ENCODE data around the gene C2CD4B. TPM values are rescaled to one million over a fixed set of nuclear protein-coding genes. Genes with fewer than 3 reads are reported as not detected.
A peak's percentile ranks its signal among the peaks of the same experiment; 100 is the strongest.

Gene C2CD4B
- total RNA-seq, 1 experiment from 2014 or later = 0.50 TPM

- Histone ChIP-seq H3K9me3 (peaks cover 40% of the 10 kb centered on the region), H3K27me3 (replicated peaks; ENCODE audit: control insufficient read depth, insufficient read depth, low read length) (no peaks in the 10 kb centered on the region), H3K36me3 (ENCODE audit: control insufficient read depth, insufficient read depth, low read length) (no peaks in the 10 kb centered on the region), H3K4me3 (ENCODE audit: low read depth, low read length) (no peak overlapping the region), H3K4me1 (peaks cover 32% of the 10 kb centered on the region)
- intact Hi-C loops (cut with micrococcal nuclease; ENCODE audit: unreplicated experiment) = no loop called here
- Mint-ChIP-seq H3K9me3 (ENCODE audit: unreplicated experiment) (peaks cover 39% of the 10 kb centered on the region), H3K27me3 (ENCODE audit: insufficient read depth, unreplicated experiment) (no peaks in the 10 kb centered on the region), H3K4me3 (ENCODE audit: unreplicated experiment) (peak overlapping the region; percentile 47), H3K4me1 (ENCODE audit: low read depth, unreplicated experiment) (peaks cover 20% of the 10 kb centered on the region), H3K36me3 (ENCODE audit: insufficient read depth, unreplicated experiment) (peaks cover 11% of the 10 kb centered on the region), H3K27ac (ENCODE audit: unreplicated experiment) (peak overlapping the region; percentile 87)
- POLR2A ChIA-PET = interaction anchor here (1.3 kb wide), 1 partner anchor 45 kb away, joined by 3 read pairs; the partner anchor contains the start of gene C2CD4B
- TF ChIP-seq CTCF (IDR thresholded peaks at IDR 0.05; ENCODE audit: insufficient read depth in 1 of 2, low read depth in 1 of 2, low read length in 1 of 2, severe bottlenecking in 1 of 2, unreplicated experiment in 1 of 2) = no peak
- TSS peak; percentile 38 for BruUV-seq (replicated peaks)
- peak; percentile 59 to 62 for DNase-seq
- CTCF ChIA-PET = no interaction called here
Measured at GRCh38 chr15:62209821-62210220, 44.7 kb upstream of the C2CD4B start.

- TSS peak; percentile 83 for BruUV-seq (replicated peaks)
- H3K4me3 Mint-ChIP-seq (ENCODE audit: unreplicated experiment) = peak overlapping the region; percentile 47
- H3K4me3 ChIP-seq (ENCODE audit: low read depth, low read length) = no peak overlapping the region
- H3K9me3 Mint-ChIP-seq (ENCODE audit: unreplicated experiment) = peaks cover 39% of the 10 kb centered on the region
- TF ChIP-seq CTCF (IDR thresholded peaks at IDR 0.05; ENCODE audit: insufficient read depth in 1 of 2, low read depth in 1 of 2, low read length in 1 of 2, severe bottlenecking in 1 of 2, unreplicated experiment in 1 of 2) = no peak
- no peaks in the 10 kb centered on the region for H3K27me3 Mint-ChIP-seq (ENCODE audit: insufficient read depth, unreplicated experiment)
- peaks cover 11% of the 10 kb centered on the region for H3K36me3 Mint-ChIP-seq (ENCODE audit: insufficient read depth, unreplicated experiment)
- peak in 1 of 2 experiments; percentile 25 for DNase-seq
- intact Hi-C loops (cut with micrococcal nuclease; ENCODE audit: unreplicated experiment) = no loop called here
- peaks cover 20% of the 10 kb centered on the region for H3K4me1 Mint-ChIP-seq (ENCODE audit: low read depth, unreplicated experiment)
- H3K36me3 ChIP-seq (ENCODE audit: control insufficient read depth, insufficient read depth, low read length) = no peaks in the 10 kb centered on the region
- H3K27me3 ChIP-seq (replicated peaks; ENCODE audit: control insufficient read depth, insufficient read depth, low read length) = no peaks in the 10 kb centered on the region
- H3K4me1 ChIP-seq = peaks cover 32% of the 10 kb centered on the region
- CTCF ChIA-PET = interaction anchor here (0.6 to 0.9 kb wide), 2 partner anchors 34 to 44 kb away, joined by 3 to 4 read pairs; partner anchors contain the start of gene C2CD4B
- peaks cover 40% of the 10 kb centered on the region for H3K9me3 ChIP-seq
- POLR2A ChIA-PET = interaction anchor here (1.3 kb wide), 1 partner anchor 44 kb away, joined by 3 read pairs; the partner anchor contains the start of gene C2CD4B
- peak overlapping the region; percentile 87 for H3K27ac Mint-ChIP-seq (ENCODE audit: unreplicated experiment)
Measured at GRCh38 chr15:62209322-62209721, 44.2 kb upstream of the C2CD4B start.

- H3K27me3 ChIP-seq (replicated peaks; ENCODE audit: control insufficient read depth, insufficient read depth, low read length) = no peaks in the 10 kb centered on the region
- no peak overlapping the region for H3K4me3 ChIP-seq (ENCODE audit: low read depth, low read length)
- H3K36me3 ChIP-seq (ENCODE audit: control insufficient read depth, insufficient read depth, low read length) = no peaks in the 10 kb centered on the region
- Mint-ChIP-seq H3K27ac (ENCODE audit: unreplicated experiment) (peak overlapping the region; percentile 87), H3K4me1 (ENCODE audit: low read depth, unreplicated experiment) (peaks cover 20% of the 10 kb centered on the region), H3K9me3 (ENCODE audit: unreplicated experiment) (peaks cover 41% of the 10 kb centered on the region), H3K36me3 (ENCODE audit: insufficient read depth, unreplicated experiment) (peaks cover 11% of the 10 kb centered on the region), H3K27me3 (ENCODE audit: insufficient read depth, unreplicated experiment) (no peaks in the 10 kb centered on the region), H3K4me3 (ENCODE audit: unreplicated experiment) (peak overlapping the region; percentile 47)
- H3K9me3 ChIP-seq = peaks cover 40% of the 10 kb centered on the region
- DNase-seq = no peak
- ChIA-PET POLR2A (interaction anchor here (1.3 kb wide), 1 partner anchor 44 kb away, joined by 3 read pairs; the partner anchor contains the start of gene C2CD4B), CTCF (interaction anchor here (0.6 to 0.9 kb wide), 2 partner anchors 35 to 44 kb away, joined by 3 to 4 read pairs; partner anchors contain the start of gene C2CD4B)
- H3K4me1 ChIP-seq = peaks cover 32% of the 10 kb centered on the region
- BruUV-seq (replicated peaks) = no TSS peak
- no peak for TF ChIP-seq CTCF (IDR thresholded peaks at IDR 0.05; ENCODE audit: insufficient read depth in 1 of 2, low read depth in 1 of 2, low read length in 1 of 2, severe bottlenecking in 1 of 2, unreplicated experiment in 1 of 2)
- intact Hi-C loops (cut with micrococcal nuclease; ENCODE audit: unreplicated experiment) = no loop called here
Measured at GRCh38 chr15:62208884-62209283, 43.8 kb upstream of the C2CD4B start.

All from Caco-2 (cell line).